ENCODE measurements around the gene BBS9.

The BBS9 gene

GRCh38 chr7:33379891-33380525, 250.6 kb downstream of the BBS9 start:
- DNase-seq = no peak

GRCh38 chr7:33388332-33388731, 259.0 kb downstream of the BBS9 start:
- peak; percentile 27 for DNase-seq

GRCh38 chr7:33392148-33392547, 262.8 kb downstream of the BBS9 start:
- DNase-seq = no peak

- no peak for DNase-seq
Measured at GRCh38 chr7:33393770-33394169, 264.4 kb downstream of the BBS9 start.

GRCh38 chr7:33395340-33395739, 266.0 kb downstream of the BBS9 start:
- no peak for DNase-seq

- DNase-seq = no peak
Measured at GRCh38 chr7:33399528-33400213, 270.3 kb downstream of the BBS9 start.

- no peak for DNase-seq
Measured at GRCh38 chr7:33400214-33400538, 270.8 kb downstream of the BBS9 start.

- no peak for DNase-seq
Measured at GRCh38 chr7:33410266-33410665, 280.9 kb downstream of the BBS9 start.

GRCh38 chr7:33411020-33411419, 281.7 kb downstream of the BBS9 start:
- DNase-seq = no peak

- DNase-seq = no peak
Measured at GRCh38 chr7:33412331-33412730, 283.0 kb downstream of the BBS9 start.

GRCh38 chr7:33418251-33418701, 288.9 kb downstream of the BBS9 start:
- DNase-seq = peak; percentile 87

- no peak for DNase-seq
Measured at GRCh38 chr7:33420311-33420940, 291.1 kb downstream of the BBS9 start.

GRCh38 chr7:33421429-33421828, 292.1 kb downstream of the BBS9 start:
- peak; percentile 29 for DNase-seq

- no peak for DNase-seq
Measured at GRCh38 chr7:33422141-33422540, 292.8 kb downstream of the BBS9 start.

- DNase-seq = no peak
Measured at GRCh38 chr7:33422825-33423645, 293.7 kb downstream of the BBS9 start.

- DNase-seq = no peak
Measured at GRCh38 chr7:33423646-33424020, 294.3 kb downstream of the BBS9 start.

GRCh38 chr7:33425395-33425794, 296.0 kb downstream of the BBS9 start:
- no peak for DNase-seq

- DNase-seq = no peak
Measured at GRCh38 chr7:33425929-33426678, 296.7 kb downstream of the BBS9 start.

- DNase-seq = no peak
Measured at GRCh38 chr7:33428415-33428814, 299.1 kb downstream of the BBS9 start.

- no peak for DNase-seq
Measured at GRCh38 chr7:33431543-33431942, 302.2 kb downstream of the BBS9 start.

GRCh38 chr7:33432821-33433220, 303.5 kb downstream of the BBS9 start:
- DNase-seq = no peak

- no peak for DNase-seq
Measured at GRCh38 chr7:33433357-33433756, 304.0 kb downstream of the BBS9 start.

GRCh38 chr7:33444511-33444910, 315.1 kb downstream of the BBS9 start:
- DNase-seq = no peak
